Thyroid gland (tissue), 4 donors: ENCODE results near the gene SLC43A3.

Source experiments
- POLR2A ChIP-seq, 2 donors: fragments of 450-650 bp; IDR thresholded peaks; one replicate each; pipeline ENCODE4 v1.6.1; 2017; ENCODE audit warnings: antibody characterized with exemption in 2 of 2, mild to moderate bottlenecking in 2 of 2, moderate library complexity in 1 of 2
- TF ChIP-seq, protein P1 (sequence below), 6 experiments: fragments of 200-600 bp in 3 of 6; fragments of 450-650 bp in 3 of 6; sonication (generic) in 3 of 6; IDR thresholded peaks; one replicate each; pipeline ENCODE4 v1.5.1; 2016 to 2019; ENCODE audit warnings: antibody characterized with exemption in 6 of 6, mild to moderate bottlenecking in 2 of 6, inconsistent platforms in 1 of 6, moderate library complexity in 1 of 6

DNA sequence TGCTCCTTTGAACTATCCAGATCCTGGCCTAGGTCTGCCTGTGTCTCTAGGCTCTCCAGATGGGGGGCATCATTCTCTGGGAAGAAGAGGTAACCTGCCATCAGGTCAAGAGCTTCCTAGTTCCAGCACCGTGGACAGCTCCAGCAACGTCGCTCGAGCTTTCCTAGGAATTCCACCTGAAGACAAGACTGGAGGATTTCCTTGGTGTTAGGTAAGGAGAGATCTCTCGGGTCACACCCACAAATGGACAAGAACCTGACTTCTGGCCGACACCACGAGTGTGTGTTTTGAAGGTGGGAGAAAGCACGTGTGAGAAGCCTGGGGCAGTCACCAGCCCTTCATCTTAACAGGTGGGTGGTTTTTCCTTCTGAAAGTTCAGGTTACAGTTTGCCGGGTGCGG is 47.2 kb downstream of the SLC43A3 start:
- TF ChIP-seq POLR2A (IDR thresholded peaks at IDR 0.05), result no peak
- TF ChIP-seq, protein P1, sequence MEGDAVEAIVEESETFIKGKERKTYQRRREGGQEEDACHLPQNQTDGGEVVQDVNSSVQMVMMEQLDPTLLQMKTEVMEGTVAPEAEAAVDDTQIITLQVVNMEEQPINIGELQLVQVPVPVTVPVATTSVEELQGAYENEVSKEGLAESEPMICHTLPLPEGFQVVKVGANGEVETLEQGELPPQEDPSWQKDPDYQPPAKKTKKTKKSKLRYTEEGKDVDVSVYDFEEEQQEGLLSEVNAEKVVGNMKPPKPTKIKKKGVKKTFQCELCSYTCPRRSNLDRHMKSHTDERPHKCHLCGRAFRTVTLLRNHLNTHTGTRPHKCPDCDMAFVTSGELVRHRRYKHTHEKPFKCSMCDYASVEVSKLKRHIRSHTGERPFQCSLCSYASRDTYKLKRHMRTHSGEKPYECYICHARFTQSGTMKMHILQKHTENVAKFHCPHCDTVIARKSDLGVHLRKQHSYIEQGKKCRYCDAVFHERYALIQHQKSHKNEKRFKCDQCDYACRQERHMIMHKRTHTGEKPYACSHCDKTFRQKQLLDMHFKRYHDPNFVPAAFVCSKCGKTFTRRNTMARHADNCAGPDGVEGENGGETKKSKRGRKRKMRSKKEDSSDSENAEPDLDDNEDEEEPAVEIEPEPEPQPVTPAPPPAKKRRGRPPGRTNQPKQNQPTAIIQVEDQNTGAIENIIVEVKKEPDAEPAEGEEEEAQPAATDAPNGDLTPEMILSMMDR (IDR thresholded peaks at IDR 0.05), result no peak
